WERI-Rb-1 (cell line): ENCODE data around the gene FLNB.

ENCODE experiments used
- DNase-seq: peaks from one replicate; pipeline ENCODE4 v3.0.0-alpha.2; 2020
- H3K27ac ChIP-seq: fragments of 250-450 bp; sonication (Bioruptor Pico); 2 replicates; pipeline ENCODE4 v1.5.1; 2020; ENCODE audit warnings: mild to moderate bottlenecking, moderate library complexity
- H3K27me3 ChIP-seq: fragments of 250-450 bp; sonication (Bioruptor Pico); 2 replicates; pipeline ENCODE4 v1.5.1; 2021; ENCODE audit warnings: mild to moderate bottlenecking, low read depth, moderate library complexity; ENCODE audit not compliant: insufficient read depth, severe bottlenecking
- H3K36me3 ChIP-seq: fragments of 250-450 bp; sonication (Bioruptor Pico); 2 replicates; pipeline ENCODE4 v1.5.1; 2020; ENCODE audit warnings: mild to moderate bottlenecking, moderate library complexity
- H3K4me3 ChIP-seq: 2 replicates; pipeline ENCODE4 v1.5.1; 2011; ENCODE audit warnings: low read depth, mild to moderate bottlenecking, control low read depth, low read length
- H3K9me3 ChIP-seq: fragments of 250-450 bp; sonication (Bioruptor Pico); 2 replicates; pipeline ENCODE4 v1.5.1; 2021; ENCODE audit warnings: mild to moderate bottlenecking, moderate library complexity; ENCODE audit not compliant: severe bottlenecking
- CTCF ChIP-seq: IDR thresholded peaks from 2 replicates; pipeline ENCODE4 v1.5.1; 2011; ENCODE audit warnings: low read depth, mild to moderate bottlenecking, control low read depth, inconsistent platforms, low read length

The FLNB gene

DNA sequence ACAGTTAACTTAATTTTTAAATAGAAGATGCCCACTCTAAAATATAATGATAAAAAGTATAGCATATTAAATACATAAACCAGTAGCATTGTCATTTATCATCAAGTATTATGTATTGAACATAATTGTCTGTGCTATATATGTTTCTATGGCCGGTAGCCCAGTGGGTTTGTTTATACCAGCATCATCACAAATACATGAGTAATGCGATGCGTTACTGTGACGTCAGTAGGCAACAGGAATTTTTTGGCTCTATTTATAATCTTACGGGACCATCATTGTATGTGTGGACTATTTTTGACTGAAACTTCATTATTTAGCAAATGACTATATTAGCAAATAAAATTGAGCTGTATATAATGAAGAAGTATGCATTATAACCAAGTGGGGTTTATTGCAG is 82.1 kb downstream of the FLNB start:
- TF ChIP-seq CTCF, result no peak
- Histone ChIP-seq H3K27ac (no peak overlapping the region), H3K27me3 (no peaks in the 10 kb centered on the region), H3K9me3 (no peaks in the 10 kb centered on the region), H3K4me3 (no peak overlapping the region), H3K36me3 (no peaks in the 10 kb centered on the region; the same call in 1 of the 2 replicates)
- no peak for DNase-seq

DNA sequence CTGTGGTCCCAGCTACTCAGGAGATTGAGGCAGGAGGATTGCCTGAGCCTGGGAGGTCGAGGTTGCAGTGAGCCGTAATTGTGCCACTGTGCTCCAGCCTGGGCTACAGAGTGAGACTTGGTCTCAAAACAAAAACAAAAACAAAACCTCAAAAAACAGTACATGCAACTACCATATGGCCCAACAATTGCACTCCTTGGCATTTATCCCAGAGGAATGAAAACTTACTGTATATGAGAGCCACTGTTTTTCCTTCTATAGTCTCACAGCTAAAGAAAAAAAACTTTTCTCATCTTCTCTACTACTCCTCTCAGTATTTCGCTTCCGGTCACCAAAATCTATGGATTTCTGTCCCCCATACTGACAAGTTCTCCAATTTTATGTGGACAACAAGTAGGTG is 84.3 kb downstream of the FLNB start:
- peaks cover 6% of the 10 kb centered on the region for H3K36me3 ChIP-seq
- no peak overlapping the region for H3K27ac ChIP-seq
- DNase-seq, result no peak
- no peaks in the 10 kb centered on the region for H3K9me3 ChIP-seq
- no peak overlapping the region for H3K4me3 ChIP-seq
- no peaks in the 10 kb centered on the region for H3K27me3 ChIP-seq
- no peak for TF ChIP-seq CTCF

- H3K27ac ChIP-seq, result no peak overlapping the region
- H3K9me3 ChIP-seq, result no peaks in the 10 kb centered on the region
- H3K36me3 ChIP-seq, result peaks cover 10% of the 10 kb centered on the region
- no peak for TF ChIP-seq CTCF
- no peak overlapping the region for H3K4me3 ChIP-seq
- no peaks in the 10 kb centered on the region for H3K27me3 ChIP-seq
- DNase-seq, result no peak
Observed at GRCh38 chr3:58093574-58094195, 85.5 kb downstream of the FLNB start.

DNA sequence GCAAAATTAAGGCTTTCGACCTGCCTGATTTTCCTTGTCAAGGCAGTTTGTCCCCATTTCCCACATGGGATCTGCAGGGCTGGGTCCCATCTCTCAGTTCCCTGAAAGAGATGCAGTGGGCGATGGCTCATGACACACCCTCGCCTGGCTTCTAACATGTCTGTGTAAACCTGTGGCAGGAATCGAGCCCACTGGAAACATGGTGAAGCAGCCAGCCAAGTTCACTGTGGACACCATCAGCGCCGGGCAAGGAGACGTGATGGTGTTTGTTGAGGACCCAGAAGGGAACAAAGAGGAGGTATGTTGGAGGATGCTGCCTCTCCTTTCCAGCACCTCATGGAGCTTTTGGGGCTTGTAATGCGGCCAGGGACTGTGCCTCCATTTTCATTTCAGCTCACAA is 86.4 kb downstream of the FLNB start:
- Histone ChIP-seq H3K4me3 (no peak overlapping the region), H3K36me3 (peaks cover 18% of the 10 kb centered on the region), H3K27me3 (no peaks in the 10 kb centered on the region), H3K27ac (no peak overlapping the region), H3K9me3 (no peaks in the 10 kb centered on the region)
- DNase-seq, result no peak
- no peak for TF ChIP-seq CTCF

GRCh38 chr3:58095603-58096138 is 87.4 kb downstream of the FLNB start:
- no peak overlapping the region for H3K4me3 ChIP-seq
- H3K27ac ChIP-seq, result no peak overlapping the region
- no peak for TF ChIP-seq CTCF
- H3K36me3 ChIP-seq, result peaks cover 18% of the 10 kb centered on the region
- DNase-seq, result no peak
- H3K9me3 ChIP-seq, result no peaks in the 10 kb centered on the region
- no peaks in the 10 kb centered on the region for H3K27me3 ChIP-seq

DNA sequence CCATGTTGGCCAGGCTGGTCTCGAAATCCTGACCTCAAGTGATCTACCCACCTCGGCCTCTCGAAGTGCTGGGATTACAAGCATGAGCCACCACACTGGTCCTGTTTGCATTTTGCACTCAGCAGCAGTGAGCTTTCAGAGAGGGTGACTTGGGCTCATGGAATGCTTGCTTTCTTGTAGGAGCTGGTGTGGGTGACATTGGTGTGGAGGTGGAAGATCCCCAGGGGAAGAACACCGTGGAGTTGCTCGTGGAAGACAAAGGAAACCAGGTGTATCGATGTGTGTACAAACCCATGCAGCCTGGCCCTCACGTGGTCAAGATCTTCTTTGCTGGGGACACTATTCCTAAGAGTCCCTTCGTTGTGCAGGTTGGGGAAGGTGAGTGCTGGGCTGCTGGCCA is 90.3 kb downstream of the FLNB start:
- no peak overlapping the region for H3K27ac ChIP-seq
- H3K4me3 ChIP-seq, result no peak overlapping the region
- no peaks in the 10 kb centered on the region for H3K9me3 ChIP-seq
- H3K36me3 ChIP-seq, result peaks cover 24% of the 10 kb centered on the region
- no peaks in the 10 kb centered on the region for H3K27me3 ChIP-seq
- no peak for DNase-seq
- no peak for TF ChIP-seq CTCF
